Peyer's patch (tissue), 4 donors: Measurements from ENCODE around the gene CD300LG.

Source experiments
- CTCF ChIP-seq, 6 experiments: fragments of 450-650 bp in 4 of 6; fragments of 200-600 bp in 2 of 6; sonication (generic) in 1 of 6; IDR thresholded peaks; one replicate each; pipeline ENCODE4 v1.5.1; 2017 to 2019; ENCODE audit warnings: antibody characterized with exemption in 6 of 6, mild to moderate bottlenecking in 3 of 6, moderate library complexity in 1 of 6
- POLR2A ChIP-seq, 2 donors: fragments of 450-650 bp; IDR thresholded peaks; one replicate each; pipeline ENCODE4 v1.5.1; 2017; ENCODE audit warnings: antibody characterized with exemption in 2 of 2, mild to moderate bottlenecking in 2 of 2, moderate library complexity in 2 of 2

GRCh38 chr17:43808076-43808475 lies 38.9 kb upstream of the CD300LG start:
- TF ChIP-seq POLR2A (IDR thresholded peaks at IDR 0.05) = no peak
- TF ChIP-seq CTCF (IDR thresholded peaks at IDR 0.05) = no peak
